Body of pancreas (tissue), 4 donors: ENCODE results near the gene PIP4K2C.

ENCODE experiments used
- POLR2A ChIP-seq, 3 donors: fragments of 450-650 bp; IDR thresholded peaks; one replicate each; pipeline ENCODE4 v1.6.1; 2016; ENCODE audit warnings: antibody characterized with exemption in 3 of 3, mild to moderate bottlenecking in 2 of 3
- TF ChIP-seq, protein P1 (sequence below), 7 experiments: fragments of 450-650 bp in 4 of 7; fragments of 200-600 bp in 3 of 7; sonication (generic) in 3 of 7; IDR thresholded peaks; one replicate each; pipeline ENCODE4 v1.5.1; 2016 to 2019; ENCODE audit warnings: antibody characterized with exemption in 7 of 7

DNA sequence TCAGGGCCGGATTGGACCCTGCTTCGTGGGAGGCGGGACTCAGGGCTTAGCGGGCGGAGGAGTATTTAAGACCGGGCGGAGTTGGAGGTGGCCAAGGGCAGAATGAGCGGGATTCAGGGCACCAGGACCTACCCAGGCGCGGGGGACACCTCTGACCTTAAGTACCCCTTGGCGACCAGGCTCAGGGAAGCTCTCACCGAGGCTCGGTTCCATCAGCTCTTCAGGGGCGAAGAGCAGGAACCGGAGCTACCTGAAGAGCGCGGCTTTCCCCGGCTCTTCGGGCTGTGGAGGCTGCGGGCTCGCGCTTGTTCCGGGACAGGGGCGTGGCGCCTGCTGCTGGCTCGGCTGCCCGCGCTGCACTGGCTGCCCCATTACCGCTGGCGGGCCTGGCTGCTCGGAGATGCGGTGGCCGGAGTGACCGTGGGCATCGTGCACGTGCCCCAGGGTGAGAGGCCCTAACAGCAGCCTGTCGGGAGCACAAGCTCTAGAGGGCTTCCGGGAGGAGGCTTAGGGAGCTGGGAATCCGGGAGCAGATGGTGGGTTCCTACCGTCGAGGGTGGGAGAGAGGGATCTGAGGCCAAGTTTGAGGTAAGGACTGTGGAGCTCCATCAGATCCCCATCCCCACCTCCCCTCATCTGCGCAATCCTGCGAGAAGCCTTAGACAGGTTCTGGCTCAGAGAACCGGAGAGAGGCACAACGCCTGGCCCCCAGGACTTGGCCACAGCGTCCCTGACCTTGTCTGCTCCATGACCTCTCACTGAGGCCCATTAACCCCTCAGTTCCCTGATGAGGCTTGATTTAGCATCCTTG lies 28.6 kb downstream of the PIP4K2C start:
- no peak for TF ChIP-seq POLR2A (IDR thresholded peaks at IDR 0.05)
- TF ChIP-seq, protein P1, sequence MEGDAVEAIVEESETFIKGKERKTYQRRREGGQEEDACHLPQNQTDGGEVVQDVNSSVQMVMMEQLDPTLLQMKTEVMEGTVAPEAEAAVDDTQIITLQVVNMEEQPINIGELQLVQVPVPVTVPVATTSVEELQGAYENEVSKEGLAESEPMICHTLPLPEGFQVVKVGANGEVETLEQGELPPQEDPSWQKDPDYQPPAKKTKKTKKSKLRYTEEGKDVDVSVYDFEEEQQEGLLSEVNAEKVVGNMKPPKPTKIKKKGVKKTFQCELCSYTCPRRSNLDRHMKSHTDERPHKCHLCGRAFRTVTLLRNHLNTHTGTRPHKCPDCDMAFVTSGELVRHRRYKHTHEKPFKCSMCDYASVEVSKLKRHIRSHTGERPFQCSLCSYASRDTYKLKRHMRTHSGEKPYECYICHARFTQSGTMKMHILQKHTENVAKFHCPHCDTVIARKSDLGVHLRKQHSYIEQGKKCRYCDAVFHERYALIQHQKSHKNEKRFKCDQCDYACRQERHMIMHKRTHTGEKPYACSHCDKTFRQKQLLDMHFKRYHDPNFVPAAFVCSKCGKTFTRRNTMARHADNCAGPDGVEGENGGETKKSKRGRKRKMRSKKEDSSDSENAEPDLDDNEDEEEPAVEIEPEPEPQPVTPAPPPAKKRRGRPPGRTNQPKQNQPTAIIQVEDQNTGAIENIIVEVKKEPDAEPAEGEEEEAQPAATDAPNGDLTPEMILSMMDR (IDR thresholded peaks at IDR 0.05), result no peak
